Fibroblast of lung (primary cell): Measurements from ENCODE around the gene PRELP. TPM values are rescaled to one million over a fixed set of nuclear protein-coding genes. Genes with fewer than 3 reads are reported as not detected.
A peak's percentile ranks its signal among the peaks of the same experiment; 100 is the strongest.

Experiments used
- DNase-seq, 2 donors: peaks; one replicate each; pipeline versions ENCODE4 v3.0.0 to v3.0.0-alpha.2; 2010; ENCODE audit warnings: low read depth in 2 of 2
- H2AFZ ChIP-seq: 2 replicates; pipeline ENCODE4 v1.5.1; 2012; ENCODE audit warnings: low read length, control low read depth, inconsistent platforms
- H3K27ac ChIP-seq: 2 replicates; pipeline ENCODE4 v1.5.1; 2011; ENCODE audit warnings: low read length, control low read depth; ENCODE audit not compliant: insufficient read depth
- H3K27me3 ChIP-seq: 2 replicates; pipeline ENCODE4 v1.5.1; 2011; ENCODE audit warnings: mild to moderate bottlenecking, low read length; ENCODE audit not compliant: control insufficient read depth, insufficient read depth
- H3K36me3 ChIP-seq: 2 replicates; pipeline ENCODE4 v1.5.1; 2011; ENCODE audit warnings: low read length; ENCODE audit not compliant: control insufficient read depth, insufficient read depth
- H3K4me1 ChIP-seq: 2 replicates; pipeline ENCODE4 v1.5.1; 2011; ENCODE audit warnings: low read length; ENCODE audit not compliant: control insufficient read depth, insufficient read depth; ENCODE audit errors: extremely low read depth
- H3K4me2 ChIP-seq: 2 replicates; pipeline ENCODE4 v1.5.1; 2011; ENCODE audit warnings: low read length, control low read depth; ENCODE audit not compliant: insufficient read depth; ENCODE audit errors: extremely low read depth
- H3K4me3 ChIP-seq, 4 experiments: fragments of 200-600 bp in 1 of 4; sonication (generic) in 1 of 4; replicated peaks in 1 of 4; 2 replicates each; pipeline ENCODE4 v1.5.1; 2011 to 2016; ENCODE audit warnings: low read length in 4 of 4, low read depth in 3 of 4, mild to moderate bottlenecking in 3 of 4, control low read depth in 2 of 4, inconsistent platforms in 1 of 4, mixed read lengths in 1 of 4; ENCODE audit not compliant: insufficient read depth in 1 of 4; ENCODE audit errors: control extremely low read depth in 1 of 4
- H3K79me2 ChIP-seq: 2 replicates; pipeline ENCODE4 v1.5.1; 2012; ENCODE audit warnings: mild to moderate bottlenecking, low read length, inconsistent platforms; ENCODE audit not compliant: control insufficient read depth, insufficient read depth
- H3K9ac ChIP-seq: 2 replicates; pipeline ENCODE4 v1.5.1; 2011; ENCODE audit warnings: mild to moderate bottlenecking, low read length, control low read depth; ENCODE audit not compliant: insufficient read depth
- H3K9me3 ChIP-seq: 2 replicates; pipeline ENCODE4 v1.5.1; 2012; ENCODE audit warnings: low read depth, low read length; ENCODE audit not compliant: control insufficient read depth, insufficient read depth
- H4K20me1 ChIP-seq: 2 replicates; pipeline ENCODE4 v1.5.1; 2011; ENCODE audit warnings: low read length; ENCODE audit not compliant: control insufficient read depth, insufficient read depth; ENCODE audit errors: extremely low read depth
- CTCF ChIP-seq, 2 donors: IDR thresholded peaks in 1 of 2; conservative IDR thresholded peaks in 1 of 2; 1 replicate in 1 of 2; 2 replicates in 1 of 2; pipeline ENCODE4 v1.5.1; 2011 to 2012; ENCODE audit warnings: low read length in 2 of 2, control low read depth in 1 of 2, inconsistent platforms in 1 of 2, low read depth in 1 of 2, mild to moderate bottlenecking in 1 of 2
- EZH2 ChIP-seq: IDR thresholded peaks from 2 replicates; pipeline ENCODE4 v1.5.1; 2012; ENCODE audit warnings: low read length, control low read depth, mild to moderate bottlenecking; ENCODE audit errors: missing control alignments
- polyA plus RNA-seq, 2 donors: library from polyadenylated mRNA; depleted of rRNA in 1 of 2; stranded (reverse) in 1 of 2; unstranded in 1 of 2; fragments of >200 nt; gene quantifications; 2 replicates each; pipeline ENCODE4 v1.2.1, GENCODE V29; 2011 to 2012; ENCODE audit warnings: missing spikeins in 1 of 2
- total RNA-seq: library from RNA; depleted of rRNA; stranded (reverse); fragments of >200 nt; gene quantifications from 2 replicates; pipeline ENCODE4 v1.2.1, GENCODE V29; 2014

PRELP gene
- total and polyA plus RNA-seq, 2 donors (not counting 1 experiment from before 2014, with no cell fraction given) = 4.5 to 13.9 TPM

DNA sequence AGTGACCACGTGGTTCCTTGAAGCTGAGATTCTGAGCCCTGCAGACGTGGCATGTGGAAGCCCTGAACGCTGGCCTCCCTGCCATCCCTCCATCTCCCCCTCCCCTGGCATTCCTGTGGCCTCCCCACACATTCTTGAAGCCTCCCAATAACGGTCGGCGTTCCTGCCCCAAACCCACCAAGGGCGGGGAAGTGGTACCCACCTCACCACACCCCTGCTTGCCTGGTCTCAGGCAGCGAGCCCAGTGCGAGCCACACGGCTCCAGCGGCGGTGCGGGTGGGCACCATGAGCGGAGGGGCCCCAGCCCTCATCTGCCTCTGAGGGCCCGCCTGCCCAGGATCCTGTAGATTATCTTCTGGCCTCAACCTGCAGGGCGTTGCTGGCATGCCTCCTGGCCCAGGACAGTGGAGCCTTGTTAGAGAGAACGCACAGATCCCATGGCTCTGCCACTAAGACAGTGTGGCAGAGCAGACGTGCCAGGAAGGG is 20.6 kb upstream of the PRELP start:
- DNase-seq = peak in 1 of 2 donors; percentile 37
- peaks cover 6% of the 10 kb centered on the region for H3K27me3 ChIP-seq
- no peaks in the 10 kb centered on the region for H3K9me3 ChIP-seq
- H4K20me1 ChIP-seq = no peaks in the 10 kb centered on the region
- H3K36me3 ChIP-seq = no peaks in the 10 kb centered on the region
- H2AFZ ChIP-seq = no peak overlapping the region
- no peaks in the 10 kb centered on the region for H3K79me2 ChIP-seq
- H3K9ac ChIP-seq = no peak overlapping the region
- no peak overlapping the region for H3K4me2 ChIP-seq
- H3K27ac ChIP-seq = no peak overlapping the region
- H3K4me1 ChIP-seq = peaks cover 2% of the 10 kb centered on the region
- TF ChIP-seq EZH2 = no peak
- no peak overlapping the region for H3K4me3 ChIP-seq

- Histone ChIP-seq H3K4me3 (no peak overlapping the region), H3K9me3 (no peaks in the 10 kb centered on the region), H3K9ac (no peak overlapping the region), H3K4me2 (no peak overlapping the region), H3K4me1 (no peaks in the 10 kb centered on the region), H3K79me2 (no peaks in the 10 kb centered on the region), H3K27me3 (peaks cover 2% of the 10 kb centered on the region), H4K20me1 (no peaks in the 10 kb centered on the region), H3K27ac (no peak overlapping the region), H3K36me3 (no peaks in the 10 kb centered on the region), H2AFZ (no peak overlapping the region)
- no peak for TF ChIP-seq CTCF (conservative IDR thresholded peaks at IDR 0.05 in 1 of 2, IDR thresholded peaks at IDR 0.05 in 1 of 2; ENCODE audit: low read depth in 1 of 2, low read length in 2 of 2)
- no peak for TF ChIP-seq EZH2
- no peak for DNase-seq
Observed at GRCh38 chr1:203455706-203456105, 19.9 kb upstream of the PRELP start.

- H3K4me3 ChIP-seq = no peak overlapping the region
- H3K4me2 ChIP-seq = no peak overlapping the region
- H3K4me1 ChIP-seq = no peaks in the 10 kb centered on the region
- TF ChIP-seq EZH2 (no peak), CTCF (conservative IDR thresholded peaks at IDR 0.05 in 1 of 2, IDR thresholded peaks at IDR 0.05 in 1 of 2; ENCODE audit: low read depth in 1 of 2, low read length in 2 of 2) (no peak)
- H3K27me3 ChIP-seq = peaks cover 2% of the 10 kb centered on the region
- no peak overlapping the region for H3K9ac ChIP-seq
- H2AFZ ChIP-seq = no peak overlapping the region
- no peaks in the 10 kb centered on the region for H4K20me1 ChIP-seq
- no peaks in the 10 kb centered on the region for H3K36me3 ChIP-seq
- H3K9me3 ChIP-seq = no peaks in the 10 kb centered on the region
- no peak for DNase-seq
- H3K79me2 ChIP-seq = no peaks in the 10 kb centered on the region
- no peak overlapping the region for H3K27ac ChIP-seq
Observed at GRCh38 chr1:203456577-203456976, 19.0 kb upstream of the PRELP start.
